ENCODE measurements around the gene HMCN1.
"Not testable (repeated sequence)": the region's sequence is repeated elsewhere in the genome, so short reads cannot be mapped to it uniquely, and the experiment has no call there.

The HMCN1 gene

GRCh38 chr1:186202776-186203175 lies 468.6 kb downstream of the HMCN1 start:
- no peak for DNase-seq (ENCODE audit: low read depth)

- no peak for DNase-seq (ENCODE audit: low read depth)
Observed at GRCh38 chr1:186206048-186206570, 471.9 kb downstream of the HMCN1 start.

GRCh38 chr1:186207391-186208085 lies 473.3 kb downstream of the HMCN1 start:
- no peak for DNase-seq (ENCODE audit: low read depth)

- DNase-seq (ENCODE audit: low read depth) = no peak
Observed at GRCh38 chr1:186208405-186209129, 474.4 kb downstream of the HMCN1 start.

- no peak for DNase-seq (ENCODE audit: low read depth)
Observed at GRCh38 chr1:186210258-186210657, 476.1 kb downstream of the HMCN1 start.

- not testable (repeated sequence) for DNase-seq (ENCODE audit: low read depth)
Observed at GRCh38 chr1:186211583-186211982, 477.4 kb downstream of the HMCN1 start.

- no peak for DNase-seq (ENCODE audit: low read depth)
Observed at GRCh38 chr1:186212568-186213224, 478.5 kb downstream of the HMCN1 start.

- DNase-seq (ENCODE audit: low read depth) = no peak
Observed at GRCh38 chr1:186213225-186213607, 479.0 kb downstream of the HMCN1 start.

GRCh38 chr1:186214791-186215190 lies 480.6 kb downstream of the HMCN1 start:
- DNase-seq (ENCODE audit: low read depth) = no peak

- no peak for DNase-seq (ENCODE audit: low read depth)
Observed at GRCh38 chr1:186215636-186216035, 481.4 kb downstream of the HMCN1 start.

- no peak for DNase-seq (ENCODE audit: low read depth)
Observed at GRCh38 chr1:186218654-186219352, 484.6 kb downstream of the HMCN1 start.

GRCh38 chr1:186220067-186220466 lies 485.9 kb downstream of the HMCN1 start:
- no peak for DNase-seq (ENCODE audit: low read depth)

- DNase-seq (ENCODE audit: low read depth) = no peak
Observed at GRCh38 chr1:186220911-186221310, 486.7 kb downstream of the HMCN1 start.

- no peak for DNase-seq (ENCODE audit: low read depth)
Observed at GRCh38 chr1:186225096-186225495, 490.9 kb downstream of the HMCN1 start.

- DNase-seq (ENCODE audit: low read depth) = no peak
Observed at GRCh38 chr1:186228749-186229148, 494.6 kb downstream of the HMCN1 start.

GRCh38 chr1:186231861-186232436 lies 497.8 kb downstream of the HMCN1 start:
- DNase-seq (ENCODE audit: low read depth) = no peak

- DNase-seq (ENCODE audit: low read depth) = no peak
Observed at GRCh38 chr1:186234976-186235686, 500.9 kb downstream of the HMCN1 start.

- no peak for DNase-seq (ENCODE audit: low read depth)
Observed at GRCh38 chr1:186235696-186236095, 501.5 kb downstream of the HMCN1 start.

GRCh38 chr1:186236921-186237320 lies 502.7 kb downstream of the HMCN1 start:
- no peak for DNase-seq (ENCODE audit: low read depth)

GRCh38 chr1:186239171-186239570 lies 505.0 kb downstream of the HMCN1 start:
- DNase-seq (ENCODE audit: low read depth) = no peak

- no peak for DNase-seq (ENCODE audit: low read depth)
Observed at GRCh38 chr1:186240436-186240835, 506.2 kb downstream of the HMCN1 start.
